H1 (cell line): ENCODE results near the gene UQCRC2. TPM values are rescaled to one million over a fixed set of nuclear protein-coding genes. Genes with fewer than 3 reads are reported as not detected.

Experiments
- CHD7 ChIP-seq: fragments of 300-600 bp; sonication (generic); IDR thresholded peaks from 2 replicates; pipeline ENCODE4 v1.7.1; 2012; ENCODE audit warnings: low read length, moderate library complexity, mild to moderate bottlenecking, inconsistent platforms; ENCODE audit not compliant: insufficient replicate concordance
- CTCF ChIP-seq, 3 experiments: IDR thresholded peaks; 1 replicate in 2 of 3; 2 replicates in 1 of 3; pipeline versions ENCODE4 v1.5.1 to v1.6.1; 2011; ENCODE audit warnings: low read length in 3 of 3, mild to moderate bottlenecking in 3 of 3, inconsistent platforms in 2 of 3, low read depth in 1 of 3, moderate library complexity in 1 of 3; ENCODE audit not compliant: insufficient read depth in 1 of 3; ENCODE audit errors: control extremely low read depth in 1 of 3
- polyA plus RNA-seq, 7 experiments: library from polyadenylated mRNA; depleted of rRNA in 3 of 7; stranded (reverse) in 5 of 7; unstranded in 2 of 7; fragments of >200 nt in 5 of 7; fragments of 200-250 nt in 2 of 7; gene quantifications; 1 replicate in 5 of 7; 2 replicates in 1 of 7; 4 replicates in 1 of 7; pipeline versions ENCODE4 v1.2.1 to v1.2.3, GENCODE V29; 2011 to 2013; ENCODE audit warnings: missing spikeins in 2 of 7, mixed read lengths in 2 of 7
- total RNA-seq: library from RNA; stranded (reverse); fragmentation: NEBNext Ultra II Directional; extraction: Animal tissue kit (Norgen Biotek cat#: 25700); gene quantifications from 2 replicates; pipeline ENCODE4 v1.2.1, GENCODE V29; 2021

UQCRC2 gene
- total and polyA plus RNA-seq, 2 of the 8 experiments (the other 6 are each of a cell fraction or from before 2014, with no cell fraction given), result 94.4 to 182 TPM

GRCh38 chr16:22014271-22014873 is 61.2 kb downstream of the UQCRC2 start (continued):
- TF ChIP-seq CHD7 (no peak), CTCF (IDR thresholded peaks at IDR 0.05; ENCODE audit: control extremely low read depth in 1 of 3, insufficient read depth in 1 of 3, low read depth in 1 of 3, low read length in 3 of 3) (no peak)
